SKM-1 treated with dmso at 0.1 percent for 144 hours (cell line): ENCODE results near the gene MRPL16.
"Not testable (repeated sequence)": the region's sequence is repeated elsewhere in the genome, so short reads cannot be mapped to it uniquely, and the experiment has no call there.

Experiments used
- DNase-seq: peaks from one replicate; lab custom pipeline; 2025; ENCODE audit not compliant: unreplicated experiment; lab: John Stamatoyannopoulos, UW

MRPL16 gene

GRCh38 chr11:59812220-59812619 is 1.6 kb upstream of the MRPL16 start:
- no peak for DNase-seq

- DNase-seq: no peak
Measured at GRCh38 chr11:59810911-59811259, 307 bp upstream of the MRPL16 start.

- no peak for DNase-seq
Measured at GRCh38 chr11:59807047-59807610, 3.4 kb downstream of the MRPL16 start.

GRCh38 chr11:59804061-59804460 is 6.5 kb downstream of the MRPL16 start:
- DNase-seq: no peak

- peak; percentile 54 for DNase-seq
Measured at GRCh38 chr11:59802639-59803176, 7.9 kb downstream of the MRPL16 start.

DNA sequence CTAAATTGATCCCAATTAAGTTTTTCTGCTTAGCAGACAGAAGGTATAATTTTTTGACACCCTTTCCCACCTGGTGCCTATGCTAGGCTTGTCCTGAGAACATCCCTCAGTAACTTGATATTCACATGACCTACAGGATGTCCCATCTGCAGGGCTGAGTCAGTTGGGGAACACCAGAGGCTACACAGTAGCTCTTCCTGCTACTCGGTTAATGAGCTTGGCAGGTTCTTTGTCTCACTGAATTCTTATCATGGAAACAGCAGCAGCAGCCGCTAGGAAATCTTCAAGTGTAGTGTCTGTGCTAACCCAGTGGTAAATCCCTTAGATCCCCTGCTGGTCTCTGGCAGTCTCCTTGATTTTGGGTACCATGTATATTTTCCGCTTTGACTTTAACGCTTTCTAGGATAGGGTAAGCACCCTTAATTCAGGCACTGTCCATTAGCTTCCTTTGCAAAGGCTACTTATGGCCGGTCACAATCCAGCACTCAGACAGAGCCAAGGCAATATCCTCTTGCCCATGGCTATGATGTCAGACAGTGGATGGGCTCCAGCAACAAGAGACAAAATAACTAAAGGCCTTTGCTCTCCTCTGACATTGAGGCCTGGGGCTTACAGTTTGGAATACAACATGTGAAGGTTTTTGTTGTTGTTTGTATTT is 8.5 kb downstream of the MRPL16 start:
- DNase-seq: no peak

GRCh38 chr11:59801160-59801706 is 9.3 kb downstream of the MRPL16 start:
- DNase-seq: no peak

- DNase-seq: no peak
Measured at GRCh38 chr11:59800390-59801025, 10.1 kb downstream of the MRPL16 start.

- DNase-seq: no peak
Measured at GRCh38 chr11:59794417-59794816, 16.2 kb downstream of the MRPL16 start.

DNA sequence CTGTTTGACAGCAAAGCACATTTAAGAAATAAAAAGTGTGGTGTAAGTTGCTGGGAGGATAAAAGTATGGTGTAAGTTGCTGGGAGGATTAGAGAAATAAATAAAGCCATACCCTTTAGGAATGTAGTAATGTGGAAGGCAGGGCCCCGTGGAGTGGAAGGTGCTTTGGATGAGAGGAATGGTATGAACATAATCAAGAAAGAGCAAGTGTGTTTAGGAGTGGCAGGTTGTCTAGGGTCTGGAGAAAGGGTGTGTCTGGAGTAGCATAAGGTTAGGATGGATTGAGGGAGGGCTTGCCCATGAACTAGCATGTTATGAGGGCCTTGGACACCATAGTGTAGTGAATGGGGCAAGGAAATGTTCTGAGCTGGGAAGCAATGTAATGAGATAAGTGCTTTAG is 18.1 kb downstream of the MRPL16 start:
- no peak for DNase-seq

DNA sequence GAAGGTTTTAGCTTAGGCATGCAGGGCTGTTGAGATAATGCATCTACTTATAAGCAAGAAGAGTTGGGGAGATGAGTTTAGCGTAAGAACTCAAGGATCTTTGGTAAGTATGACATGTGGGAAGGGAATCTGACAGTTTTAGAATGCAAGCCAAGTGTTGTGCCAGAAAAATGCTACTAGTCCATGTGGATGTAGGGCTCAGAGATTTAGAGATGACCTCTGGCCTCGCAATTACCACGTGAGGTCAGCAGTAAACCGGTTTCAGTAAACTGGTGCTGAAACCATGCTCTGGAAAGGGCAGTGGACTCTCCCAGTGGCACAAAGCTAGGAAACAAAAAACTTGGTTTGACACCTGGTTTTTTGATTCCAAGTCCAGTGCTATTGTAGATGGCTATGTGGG is 18.9 kb downstream of the MRPL16 start:
- no peak for DNase-seq

- no peak for DNase-seq
Measured at GRCh38 chr11:59787816-59788215, 22.8 kb downstream of the MRPL16 start.

- no peak for DNase-seq
Measured at GRCh38 chr11:59787255-59787588, 23.4 kb downstream of the MRPL16 start.

GRCh38 chr11:59785818-59786217 is 24.8 kb downstream of the MRPL16 start:
- no peak for DNase-seq

GRCh38 chr11:59784441-59784840 is 26.1 kb downstream of the MRPL16 start:
- not testable (repeated sequence) for DNase-seq

DNA sequence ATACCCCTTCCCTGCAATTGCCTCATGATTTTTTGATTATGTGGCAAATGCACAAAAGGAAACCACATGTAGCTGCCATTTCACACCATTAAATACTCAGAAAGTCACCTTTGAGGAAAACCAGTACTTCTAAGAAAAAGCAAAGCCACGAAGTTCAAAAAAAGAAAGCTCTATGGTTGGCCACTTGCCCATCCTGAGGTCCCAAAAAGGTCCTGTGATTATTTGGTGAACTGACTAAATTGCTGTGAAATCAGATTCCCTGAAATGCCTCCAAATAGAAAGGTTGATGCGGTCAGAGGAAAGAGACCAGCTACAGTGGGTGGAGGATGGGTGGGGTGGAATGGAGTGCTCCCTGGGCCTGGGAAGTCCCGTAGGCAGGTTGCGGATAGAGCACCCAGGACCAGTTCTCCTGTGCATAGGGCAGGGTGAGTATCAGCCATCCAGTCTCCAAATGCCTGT is 26.9 kb downstream of the MRPL16 start:
- no peak for DNase-seq

GRCh38 chr11:59782080-59782479 is 28.5 kb downstream of the MRPL16 start:
- DNase-seq: no peak

GRCh38 chr11:59779487-59779886 is 31.1 kb downstream of the MRPL16 start:
- no peak for DNase-seq

DNA sequence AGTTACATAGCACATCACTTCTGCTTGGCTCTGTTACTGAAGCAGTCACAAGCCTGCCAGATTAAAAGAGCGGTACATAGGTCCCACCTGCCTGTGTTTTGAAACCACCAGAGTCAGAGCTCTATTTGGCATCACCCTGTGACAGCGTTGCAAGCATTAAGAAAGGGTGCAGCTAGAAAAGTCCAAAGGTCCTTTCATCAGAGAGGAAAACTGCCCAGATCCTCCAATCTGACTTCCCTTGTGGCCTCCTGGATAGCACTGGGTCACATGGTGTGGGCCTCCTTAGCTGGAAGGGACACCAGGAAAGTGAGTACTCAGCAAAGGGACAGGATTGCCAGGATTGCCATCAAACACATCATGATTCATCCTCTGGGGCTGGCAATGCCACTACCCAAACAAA is 32.5 kb downstream of the MRPL16 start:
- DNase-seq: no peak

GRCh38 chr11:59777104-59777503 is 33.5 kb downstream of the MRPL16 start:
- DNase-seq: no peak

DNA sequence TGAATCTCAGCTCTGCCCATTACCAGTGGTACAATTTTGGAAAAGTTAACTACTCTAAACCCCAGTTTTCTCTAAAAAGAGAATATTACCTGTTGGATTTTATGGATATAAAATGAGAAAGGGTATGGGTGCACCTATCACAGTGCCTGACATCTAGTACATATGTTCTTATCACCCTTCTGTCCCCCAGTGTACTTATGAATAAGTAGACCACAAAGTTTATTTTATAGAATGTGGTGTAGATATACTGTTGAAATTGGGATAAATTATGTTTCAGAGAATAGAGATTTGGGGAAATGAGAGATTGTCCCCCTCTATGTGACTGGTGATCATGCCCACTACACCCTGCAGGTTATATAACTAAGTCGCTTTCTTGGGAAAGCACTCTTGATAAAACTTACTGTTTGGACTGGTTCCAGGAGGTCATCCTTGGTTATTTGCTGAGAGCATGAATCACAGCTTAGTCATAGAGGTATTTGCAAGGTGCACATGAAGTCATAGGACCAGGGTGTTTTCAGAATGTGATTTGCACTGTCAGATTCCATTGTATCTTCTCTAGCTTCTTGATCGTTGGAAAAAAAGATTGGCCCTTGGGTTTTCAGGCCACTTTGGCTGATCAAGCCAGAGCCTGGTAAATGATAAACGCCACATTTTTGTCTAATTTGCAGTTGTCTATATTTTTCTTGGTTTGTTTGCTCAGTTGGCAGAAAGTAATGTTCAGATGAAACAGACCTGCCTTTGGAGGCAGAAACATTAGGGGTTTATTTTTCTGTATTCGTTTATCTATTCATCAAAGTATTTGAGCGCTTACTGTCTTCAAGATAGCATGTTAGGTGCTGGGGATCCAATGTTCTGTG is 34.1 kb downstream of the MRPL16 start:
- no peak for DNase-seq
